Brain microvascular endothelial cell (primary cell): ENCODE data around the gene ZSCAN30.
"Not testable (repeated sequence)": the region's sequence is repeated elsewhere in the genome, so short reads cannot be mapped to it uniquely, and the experiment has no call there.

ENCODE experiments used
- DNase-seq: peaks from one replicate; pipeline ENCODE4 v3.0.0-alpha.2; 2020
- H3K27ac ChIP-seq: fragments of 250-450 bp; sonication (Bioruptor Pico); 2 replicates; pipeline ENCODE4 v1.5.1; 2020; ENCODE audit warnings: mild to moderate bottlenecking, moderate library complexity
- H3K27me3 ChIP-seq: fragments of 250-450 bp; sonication (Bioruptor Pico); replicated peaks from 2 replicates; pipeline ENCODE4 v1.5.1; 2020; ENCODE audit warnings: mild to moderate bottlenecking
- H3K36me3 ChIP-seq: fragments of 250-450 bp; sonication (Bioruptor Pico); replicated peaks from 2 replicates; pipeline ENCODE4 v1.5.1; 2020; ENCODE audit warnings: mild to moderate bottlenecking
- H3K4me3 ChIP-seq: 2 replicates; pipeline ENCODE4 v1.5.1; 2011; ENCODE audit warnings: low read depth, mild to moderate bottlenecking, control low read depth, low read length, moderate library complexity
- CTCF ChIP-seq: IDR thresholded peaks from 2 replicates; pipeline ENCODE4 v1.5.1; 2011; ENCODE audit warnings: low read depth, mild to moderate bottlenecking, moderate library complexity, low read length, control low read depth, inconsistent platforms; ENCODE audit errors: missing control alignments
- in situ Hi-C: cut with HindIII; loops from 2 replicates; pipeline ENCODE4 v1.10.0; 2017; ENCODE audit warnings: low sequenced_read_pairs, low pct_ligation_motif_present

Gene ZSCAN30

GRCh38 chr18:35227254-35227653 lies 62.8 kb downstream of the ZSCAN30 start:
- Histone ChIP-seq H3K27ac (no peak overlapping the region), H3K4me3 (no peak overlapping the region), H3K36me3 (no peaks in the 10 kb centered on the region), H3K27me3 (no peaks in the 10 kb centered on the region)
- in situ Hi-C loops = no loop called here
- no peak for DNase-seq
- no peak for TF ChIP-seq CTCF

- TF ChIP-seq CTCF = no peak
- H3K27ac ChIP-seq = no peak overlapping the region
- no peaks in the 10 kb centered on the region for H3K27me3 ChIP-seq
- H3K36me3 ChIP-seq = no peaks in the 10 kb centered on the region
- H3K4me3 ChIP-seq = no peak overlapping the region
- in situ Hi-C loops = no loop called here
- DNase-seq = no peak
Observed at GRCh38 chr18:35223797-35224196, 66.2 kb downstream of the ZSCAN30 start.

DNA sequence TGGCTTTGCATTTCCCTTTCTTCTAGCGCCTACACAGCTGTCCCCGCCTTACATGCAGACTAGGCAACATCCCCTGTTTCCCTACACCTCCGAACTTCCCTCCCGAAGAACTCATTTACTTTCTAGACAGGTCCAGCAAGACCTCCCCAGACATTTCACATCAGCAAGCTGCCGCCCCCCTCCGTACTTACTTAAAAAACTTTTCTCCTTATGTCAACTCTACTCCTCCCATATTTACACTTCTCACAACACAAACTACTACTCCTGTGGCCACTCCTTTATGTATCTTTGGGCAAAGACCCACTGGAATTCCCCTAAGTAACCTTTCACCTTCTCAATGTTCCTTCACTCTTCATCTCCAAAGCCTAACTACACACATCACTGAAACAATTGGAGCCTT lies 69.6 kb downstream of the ZSCAN30 start:
- H3K27me3 ChIP-seq = no peaks in the 10 kb centered on the region
- no peak for TF ChIP-seq CTCF
- no peak for DNase-seq
- H3K27ac ChIP-seq = no peak overlapping the region
- in situ Hi-C loops = no loop called here
- no peaks in the 10 kb centered on the region for H3K36me3 ChIP-seq
- no peak overlapping the region for H3K4me3 ChIP-seq

DNA sequence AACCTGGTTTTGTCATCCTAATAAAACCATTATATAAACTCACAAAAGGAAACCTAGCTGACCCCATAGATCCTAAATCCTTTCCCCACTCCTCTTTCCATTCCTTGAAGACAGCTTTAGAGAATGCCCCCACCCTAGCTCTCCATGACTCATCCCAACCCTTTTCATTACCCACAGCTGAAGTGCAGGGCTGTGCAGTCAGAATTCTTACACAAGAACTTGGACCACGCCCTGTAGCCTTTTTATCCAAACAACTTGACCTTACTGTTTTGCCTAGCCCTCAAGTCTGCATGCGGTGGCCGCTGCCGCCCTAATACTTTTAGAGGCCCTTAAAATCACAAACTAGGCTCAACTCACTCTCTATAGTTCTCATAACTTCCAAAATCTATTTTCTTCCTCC lies 70.7 kb downstream of the ZSCAN30 start:
- in situ Hi-C loops, H3K4me3 ChIP-seq, H3K36me3 ChIP-seq, H3K27me3 ChIP-seq, H3K27ac ChIP-seq, DNase-seq: not testable (repeated sequence)

- H3K27ac ChIP-seq, H3K27me3 ChIP-seq, H3K4me3 ChIP-seq, in situ Hi-C loops, H3K36me3 ChIP-seq, DNase-seq: not testable (repeated sequence)
Observed at GRCh38 chr18:35216611-35217010, 73.4 kb downstream of the ZSCAN30 start.

GRCh38 chr18:35215026-35215425 lies 75.0 kb downstream of the ZSCAN30 start:
- no peak for DNase-seq
- no peak overlapping the region for H3K4me3 ChIP-seq
- TF ChIP-seq CTCF = no peak
- no peak overlapping the region for H3K27ac ChIP-seq
- no peaks in the 10 kb centered on the region for H3K36me3 ChIP-seq
- H3K27me3 ChIP-seq = no peaks in the 10 kb centered on the region
- in situ Hi-C loops = no loop called here

DNA sequence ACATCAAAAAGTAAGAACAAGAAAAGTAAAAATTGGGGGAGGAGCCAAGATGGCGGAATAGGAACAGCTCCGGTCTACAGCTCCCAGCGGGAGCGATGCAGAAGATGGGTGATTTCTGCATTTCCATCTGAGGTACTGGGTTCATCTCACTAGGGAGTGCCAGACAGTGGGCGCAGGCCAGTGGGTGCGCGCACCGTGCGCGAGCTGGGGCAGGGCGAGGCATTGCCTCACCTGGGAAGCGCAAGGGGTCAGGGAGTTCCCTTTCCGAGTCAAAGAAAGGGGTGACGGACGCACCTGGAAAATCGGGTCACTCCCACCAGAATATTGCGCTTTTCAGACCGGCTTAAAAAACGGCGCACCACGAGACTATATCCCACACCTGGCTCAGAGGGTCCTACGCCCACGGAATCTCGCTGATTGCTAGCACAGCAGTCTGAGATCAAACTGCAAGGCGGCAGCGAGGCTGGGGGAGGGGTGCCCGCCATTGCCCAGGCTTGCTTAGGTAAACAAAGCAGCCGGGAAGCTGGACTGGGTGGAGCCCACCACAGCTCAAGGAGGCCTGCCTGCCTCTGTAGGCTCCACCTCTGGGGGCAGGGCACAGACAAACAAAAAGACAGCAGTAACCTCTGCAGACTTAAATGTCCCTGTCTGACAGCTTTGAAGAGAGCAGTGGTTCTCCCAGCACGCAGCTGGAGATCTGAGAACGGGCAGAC lies 84.1 kb downstream of the ZSCAN30 start:
- H3K36me3 ChIP-seq, H3K27ac ChIP-seq, in situ Hi-C loops, H3K4me3 ChIP-seq, H3K27me3 ChIP-seq, DNase-seq: not testable (repeated sequence)
